Heart left ventricle (tissue), 16 donors: ENCODE data around the gene SORL1-AS1.

ENCODE experiments used
- ATAC-seq, 4 donors: fragments of 200-7000 bp; cut with Tn5 transposase; one replicate each; pipeline ENCODE4 v1.9.1; 2020 to 2022; ENCODE audit warnings: moderate library complexity in 4 of 4, mild to moderate bottlenecking in 3 of 4, moderate number of reproducible peaks in 1 of 4
- DNase-seq, 5 donors: peaks; one replicate each; pipeline ENCODE4 v3.0.0-alpha.2; 2020
- H3K27ac ChIP-seq, 12 donors: fragments of 200-600 bp; sonication (generic) in 4 of 12; one replicate each; pipeline versions ENCODE4 v1.5.0 to v1.8.0; 2016 to 2022; ENCODE audit warnings: mild to moderate bottlenecking in 2 of 12
- H3K27me3 ChIP-seq, 9 donors: fragments of 200-600 bp; sonication (generic) in 2 of 9; one replicate each; pipeline versions ENCODE4 v1.5.1 to v1.8.0; 2016 to 2022; ENCODE audit warnings: mild to moderate bottlenecking in 3 of 9
- H3K36me3 ChIP-seq, 9 donors: fragments of 200-600 bp; sonication (generic) in 2 of 9; one replicate each; pipeline versions ENCODE4 v1.5.0 to v1.8.0; 2018 to 2022; ENCODE audit warnings: mild to moderate bottlenecking in 2 of 9
- H3K4me1 ChIP-seq, 12 donors: fragments of 200-600 bp; sonication (generic) in 4 of 12; one replicate each; pipeline versions ENCODE4 v1.5.0 to v1.8.0; 2016 to 2022; ENCODE audit warnings: mild to moderate bottlenecking in 3 of 12
- H3K4me3 ChIP-seq, 12 donors: fragments of 200-600 bp; sonication (generic) in 4 of 12; one replicate each; pipeline versions ENCODE4 v1.5.0 to v1.8.0; 2017 to 2022; ENCODE audit warnings: mild to moderate bottlenecking in 9 of 12, moderate library complexity in 4 of 12
- H3K9me3 ChIP-seq, 12 donors: fragments of 200-600 bp; sonication (generic) in 4 of 12; one replicate each; pipeline versions ENCODE4 v1.5.0 to v1.8.0; 2016 to 2022; ENCODE audit warnings: mild to moderate bottlenecking in 1 of 12
- POLR2A ChIP-seq, 2 donors: fragments of 450-650 bp; IDR thresholded peaks; one replicate each; pipeline ENCODE4 v1.6.1; 2017; ENCODE audit warnings: antibody characterized with exemption in 2 of 2, mild to moderate bottlenecking in 2 of 2, moderate library complexity in 2 of 2
- WGBS, 4 donors: extraction: QIAGEN DNeasy Blood & Tissue Kit in 2 of 4; methylation state at CpG; one replicate each; pipeline versions ENCODE4 v1.1.5 to v1.1.7; 2013 to 2018; 5-methylcytosine and 5-hydroxymethylcytosine counted together
- intact Hi-C, 10 donors: fragments of 100-400 bp; cut with DNase I; formaldehyde crosslinking; loops; one replicate each; pipeline versions ENCODE4 v1.11.1 to v1.14.2; 2022
- TF ChIP-seq, protein P1 (sequence below), 12 donors: fragments of 200-600 bp; sonication (generic) in 4 of 12; IDR thresholded peaks; one replicate each; pipeline versions ENCODE4 v1.5.0 to v1.8.0; 2018 to 2022; ENCODE audit warnings: antibody characterized with exemption in 12 of 12, mild to moderate bottlenecking in 5 of 12
- donor health status: ischemic (EF 13 %, LVEDD 7.1; RV severe dilation, severe dysfunction).
- donor health status: healthy with polysubstance abuse.
- donor health status: DM: no; HTN: yes; CAD: no.
- donor health status: DM: no; HTN: no; CAD: no.
- donor health status: ischemic (EF 25% LVEDD 6.9; RV normal size, moderate dysfunction).
- donor health status: ischemic (EF 25% LVEDD 5.7; RV mildly dilated, moderate dysfunction).
- donor health status: healthy.
- donor health status: DM: yes; HTN: yes; CAD: no.
- donor health status: ischemic (EF 35%, LVEDD 5.7; RV mildly dilated, moderate dysfunction).
- donor health status: nonischemic (EF 11% LVEDD 7.7; RV severe dilation, severe dysfunction).
- donor health status: DM: yes; HTN: yes; CAD: no.
- donor health status: PGD.
- donor health status: ischemic (EF 29% LVEDD 5.4; RV normal size, mild dysfunction).
- donor health status: nonischemic (EF 23%, LVEDD 6.1; RV moderate dilation, normal function).

Gene SORL1-AS1

GRCh38 chr11:121439337-121439736 is 13.4 kb downstream of the SORL1-AS1 start:
- Histone ChIP-seq H3K4me3 (no peak overlapping the region), H3K27me3 (no peaks in the 10 kb centered on the region), H3K4me1 (peaks cover 0 to 37% (median 0%) of the 10 kb centered on the region in 12 donors), H3K27ac (no peak overlapping the region), H3K36me3 (no peaks in the 10 kb centered on the region), H3K9me3 (no peaks in the 10 kb centered on the region)
- 54 to 69% (median 67%) methylated on average over 4 of the region's 4 CpGs for WGBS, 4 donors
- DNase-seq (no peak), ATAC-seq (peak in 2 of 4 donors; percentile 44 to 71)
- intact Hi-C loops, result no loop called here
- TF ChIP-seq, protein P1, sequence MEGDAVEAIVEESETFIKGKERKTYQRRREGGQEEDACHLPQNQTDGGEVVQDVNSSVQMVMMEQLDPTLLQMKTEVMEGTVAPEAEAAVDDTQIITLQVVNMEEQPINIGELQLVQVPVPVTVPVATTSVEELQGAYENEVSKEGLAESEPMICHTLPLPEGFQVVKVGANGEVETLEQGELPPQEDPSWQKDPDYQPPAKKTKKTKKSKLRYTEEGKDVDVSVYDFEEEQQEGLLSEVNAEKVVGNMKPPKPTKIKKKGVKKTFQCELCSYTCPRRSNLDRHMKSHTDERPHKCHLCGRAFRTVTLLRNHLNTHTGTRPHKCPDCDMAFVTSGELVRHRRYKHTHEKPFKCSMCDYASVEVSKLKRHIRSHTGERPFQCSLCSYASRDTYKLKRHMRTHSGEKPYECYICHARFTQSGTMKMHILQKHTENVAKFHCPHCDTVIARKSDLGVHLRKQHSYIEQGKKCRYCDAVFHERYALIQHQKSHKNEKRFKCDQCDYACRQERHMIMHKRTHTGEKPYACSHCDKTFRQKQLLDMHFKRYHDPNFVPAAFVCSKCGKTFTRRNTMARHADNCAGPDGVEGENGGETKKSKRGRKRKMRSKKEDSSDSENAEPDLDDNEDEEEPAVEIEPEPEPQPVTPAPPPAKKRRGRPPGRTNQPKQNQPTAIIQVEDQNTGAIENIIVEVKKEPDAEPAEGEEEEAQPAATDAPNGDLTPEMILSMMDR (IDR thresholded peaks at IDR 0.05), result no peak
- no peak for TF ChIP-seq POLR2A (IDR thresholded peaks at IDR 0.05)

DNA sequence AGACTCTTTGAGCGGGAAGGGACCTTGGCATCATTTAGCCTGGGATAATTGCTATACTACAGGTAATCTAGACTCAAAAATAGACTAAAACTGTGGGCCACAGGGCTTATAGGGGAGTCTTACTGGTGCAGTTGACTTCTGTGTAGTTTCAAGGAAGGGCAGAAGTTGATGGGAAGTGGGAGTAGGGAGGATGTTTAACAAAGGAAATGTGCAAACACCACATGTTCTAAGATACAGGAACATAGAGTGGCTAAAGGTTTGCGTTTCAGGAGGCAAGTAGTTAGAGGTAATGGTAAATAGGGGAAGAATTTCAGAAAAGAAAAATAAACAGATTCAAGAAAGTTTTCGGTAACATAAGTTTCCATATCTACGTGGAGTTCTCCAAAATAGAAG is 15.1 kb downstream of the SORL1-AS1 start:
- peak overlapping the region in 1 of 12 donors; percentile 40 for H3K27ac ChIP-seq
- DNase-seq (no peak), ATAC-seq (peak in 1 of 4 donors; percentile 67)
- no peaks in the 10 kb centered on the region for H3K9me3 ChIP-seq
- WGBS, 4 donors, result 72 to 75% (median 74%) methylated on average over 4 of the region's 4 CpGs
- no peak overlapping the region for H3K4me3 ChIP-seq
- H3K4me1 ChIP-seq, result peaks cover 0 to 37% (median 0%) of the 10 kb centered on the region in 12 donors
- TF ChIP-seq, protein P1 (IDR thresholded peaks at IDR 0.05), result no peak
- no peak for TF ChIP-seq POLR2A (IDR thresholded peaks at IDR 0.05)
- H3K27me3 ChIP-seq, result no peaks in the 10 kb centered on the region
- no peaks in the 10 kb centered on the region for H3K36me3 ChIP-seq
- intact Hi-C loops, result no loop called here

DNA sequence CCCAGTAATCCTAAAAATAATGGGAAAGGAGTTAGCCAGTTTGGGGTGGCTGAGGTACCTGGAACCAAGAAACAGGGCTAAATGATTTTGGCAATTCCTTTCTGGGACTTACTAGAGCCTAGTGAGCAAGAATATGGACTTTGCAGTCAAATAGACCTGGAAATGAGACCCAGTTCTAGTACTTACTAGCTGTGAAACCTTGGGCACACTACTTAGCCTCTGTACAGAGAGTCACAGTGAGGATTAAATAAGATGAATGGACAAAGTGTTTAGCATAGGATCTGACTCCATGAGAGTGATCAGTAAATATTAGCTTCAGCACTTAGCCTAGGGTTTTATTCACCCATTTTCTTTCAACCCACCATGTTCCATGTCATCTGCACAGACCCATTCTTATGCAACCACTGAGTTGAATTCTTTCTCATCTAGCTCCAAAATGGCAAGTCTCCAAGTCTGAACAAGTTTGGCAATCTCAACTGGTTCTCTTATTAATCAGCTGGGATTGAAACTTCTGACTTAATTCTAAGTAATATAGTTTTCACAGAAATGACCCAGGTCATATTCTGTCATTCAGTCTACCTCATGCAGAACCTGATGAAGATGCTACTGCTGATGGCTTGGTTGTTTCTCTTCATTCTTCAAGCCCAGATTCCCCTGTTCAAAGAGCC is 15.6 kb downstream of the SORL1-AS1 start:
- intact Hi-C loops, result no loop called here
- no peaks in the 10 kb centered on the region for H3K36me3 ChIP-seq
- H3K27me3 ChIP-seq, result no peaks in the 10 kb centered on the region
- DNase-seq (no peak), ATAC-seq (peak in 1 of 4 donors; percentile 56)
- H3K4me1 ChIP-seq, result peaks cover 0 to 37% (median 0%) of the 10 kb centered on the region in 12 donors
- TF ChIP-seq POLR2A (IDR thresholded peaks at IDR 0.05), result no peak
- TF ChIP-seq, protein P1 (IDR thresholded peaks at IDR 0.05), result no peak
- no peak overlapping the region for H3K4me3 ChIP-seq
- H3K9me3 ChIP-seq, result no peaks in the 10 kb centered on the region
- H3K27ac ChIP-seq, result peak overlapping the region in 1 of 12 donors; percentile 40

GRCh38 chr11:121435551-121436511 is 16.9 kb downstream of the SORL1-AS1 start:
- Histone ChIP-seq H3K36me3 (no peaks in the 10 kb centered on the region), H3K27me3 (no peaks in the 10 kb centered on the region), H3K27ac (peak overlapping the region in 1 of 12 donors; percentile 60), H3K4me1 (peaks cover 0 to 37% (median 0%) of the 10 kb centered on the region in 12 donors), H3K4me3 (no peak overlapping the region), H3K9me3 (no peaks in the 10 kb centered on the region)
- TF ChIP-seq POLR2A (IDR thresholded peaks at IDR 0.05), result no peak
- TF ChIP-seq, protein P1 (IDR thresholded peaks at IDR 0.05), result no peak
- intact Hi-C loops, result no loop called here
- no peak for DNase-seq
- WGBS, 4 donors, result 85 to 92% (median 88%) methylated on average over 3 of the region's 3 CpGs
- ATAC-seq, result peak in 2 of 4 donors; percentile 12 to 74
